Measurements from ENCODE around the gene RASA3.
"Not testable (repeated sequence)": the region's sequence is repeated elsewhere in the genome, so short reads cannot be mapped to it uniquely, and the experiment has no call there.

Gene RASA3

GRCh38 chr13:114155926-114156883, 23.8 kb upstream of the RASA3 start:
- DNase-seq (ENCODE audit: low read depth in 2 of 2, low spot score in 1 of 2) = no peak

- no peak for DNase-seq (ENCODE audit: low read depth in 2 of 2, low spot score in 1 of 2)
Measured at GRCh38 chr13:114155320-114155719, 22.9 kb upstream of the RASA3 start.

GRCh38 chr13:114154476-114154875, 22.1 kb upstream of the RASA3 start:
- DNase-seq (ENCODE audit: low read depth in 2 of 2, low spot score in 1 of 2) = no peak

- no peak for DNase-seq (ENCODE audit: low read depth in 2 of 2, low spot score in 1 of 2)
Measured at GRCh38 chr13:114153485-114154080, 21.2 kb upstream of the RASA3 start.

- DNase-seq (ENCODE audit: low read depth in 2 of 2, low spot score in 1 of 2) = no peak
Measured at GRCh38 chr13:114152831-114153371, 20.5 kb upstream of the RASA3 start.

GRCh38 chr13:114152285-114152645, 19.8 kb upstream of the RASA3 start:
- DNase-seq (ENCODE audit: low read depth in 2 of 2, low spot score in 1 of 2) = no peak

- no peak for DNase-seq (ENCODE audit: low read depth in 2 of 2, low spot score in 1 of 2)
Measured at GRCh38 chr13:114151565-114152284, 19.3 kb upstream of the RASA3 start.

- no peak for DNase-seq (ENCODE audit: low read depth in 2 of 2, low spot score in 1 of 2)
Measured at GRCh38 chr13:114151031-114151430, 18.6 kb upstream of the RASA3 start.

GRCh38 chr13:114149774-114150740, 17.6 kb upstream of the RASA3 start:
- DNase-seq (ENCODE audit: low read depth in 2 of 2, low spot score in 1 of 2) = no peak

- DNase-seq (ENCODE audit: low read depth in 2 of 2, low spot score in 1 of 2) = not testable (repeated sequence)
Measured at GRCh38 chr13:114148886-114149285, 16.5 kb upstream of the RASA3 start.

GRCh38 chr13:114148521-114148855, 16.1 kb upstream of the RASA3 start:
- DNase-seq (ENCODE audit: low read depth in 2 of 2, low spot score in 1 of 2) = peak; percentile 54 to 76

- no peak for DNase-seq (ENCODE audit: low read depth in 2 of 2, low spot score in 1 of 2)
Measured at GRCh38 chr13:114147803-114148520, 15.5 kb upstream of the RASA3 start.

- no peak for DNase-seq (ENCODE audit: low read depth in 2 of 2, low spot score in 1 of 2)
Measured at GRCh38 chr13:114146629-114147028, 14.2 kb upstream of the RASA3 start.

GRCh38 chr13:114146173-114146572, 13.8 kb upstream of the RASA3 start:
- DNase-seq (ENCODE audit: low read depth in 2 of 2, low spot score in 1 of 2) = no peak

- no peak for DNase-seq (ENCODE audit: low read depth in 2 of 2, low spot score in 1 of 2)
Measured at GRCh38 chr13:114145722-114146121, 13.3 kb upstream of the RASA3 start.

- no peak for DNase-seq (ENCODE audit: low read depth in 2 of 2, low spot score in 1 of 2)
Measured at GRCh38 chr13:114145256-114145655, 12.8 kb upstream of the RASA3 start.

- DNase-seq (ENCODE audit: low read depth in 2 of 2, low spot score in 1 of 2) = no peak
Measured at GRCh38 chr13:114144606-114145244, 12.3 kb upstream of the RASA3 start.

GRCh38 chr13:114143806-114144605, 11.6 kb upstream of the RASA3 start:
- no peak for DNase-seq (ENCODE audit: low read depth in 2 of 2, low spot score in 1 of 2)
